Hepatocyte (in vitro differentiated cells): ENCODE data around the gene POGLUT3.

Experiments used
- CTCF ChIP-seq: fragments of 200-600 bp; sonication (generic); IDR thresholded peaks from 2 replicates; pipeline ENCODE4 v1.5.1; 2016; ENCODE audit warnings: antibody characterized with exemption, mild to moderate bottlenecking; ENCODE audit not compliant: poor library complexity
- EZH2 ChIP-seq: fragments of 200-600 bp; sonication (generic); IDR thresholded peaks from 2 replicates; pipeline ENCODE4 v1.6.1; 2016; ENCODE audit warnings: antibody characterized with exemption, mild to moderate bottlenecking, borderline replicate concordance
- EZH2phosphoT487 ChIP-seq: fragments of 200-600 bp; sonication (generic); IDR thresholded peaks from one replicate; pipeline ENCODE4 v1.6.1; 2018; ENCODE audit warnings: antibody characterized with exemption, mild to moderate bottlenecking, low read depth, moderate library complexity; ENCODE audit not compliant: unreplicated experiment, severe bottlenecking

GRCh38 chr11:108534274-108534882, 36.2 kb upstream of the POGLUT3 start:
- TF ChIP-seq CTCF (no peak), EZH2 (no peak), EZH2phosphoT487 (no peak)
